Measurements from ENCODE around the gene INSL4. TPM values are rescaled to one million over a fixed set of nuclear protein-coding genes. Genes with fewer than 3 reads are reported as not detected.

Gene INSL4
- 1.0 TPM in 1 of 2 replicates, not detected in the other for total RNA-seq

DNA sequence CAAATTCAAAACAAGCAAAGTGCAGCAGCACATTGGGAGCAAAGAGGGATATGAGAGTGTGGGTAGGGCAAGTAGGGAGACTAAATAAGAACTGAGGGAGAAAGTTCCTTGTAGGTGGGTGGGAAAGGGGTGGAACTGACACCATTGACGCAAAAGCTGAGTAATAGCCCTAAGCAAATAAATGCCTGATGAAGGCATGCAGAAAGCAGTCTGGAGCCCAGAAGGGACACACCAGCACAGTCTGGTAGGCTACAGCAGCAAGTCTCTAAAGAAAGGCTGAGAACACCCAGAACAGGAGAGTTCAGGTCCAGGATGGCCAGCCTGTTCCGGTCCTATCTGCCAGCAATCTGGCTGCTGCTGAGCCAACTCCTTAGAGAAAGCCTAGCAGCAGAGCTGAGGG, at the start of gene INSL4:
TSS of gene INSL4 (plus strand) at position 208 of the 400 bp plus-strand sequence. CDS start at position 313, 105 bp downstream.

DNA sequence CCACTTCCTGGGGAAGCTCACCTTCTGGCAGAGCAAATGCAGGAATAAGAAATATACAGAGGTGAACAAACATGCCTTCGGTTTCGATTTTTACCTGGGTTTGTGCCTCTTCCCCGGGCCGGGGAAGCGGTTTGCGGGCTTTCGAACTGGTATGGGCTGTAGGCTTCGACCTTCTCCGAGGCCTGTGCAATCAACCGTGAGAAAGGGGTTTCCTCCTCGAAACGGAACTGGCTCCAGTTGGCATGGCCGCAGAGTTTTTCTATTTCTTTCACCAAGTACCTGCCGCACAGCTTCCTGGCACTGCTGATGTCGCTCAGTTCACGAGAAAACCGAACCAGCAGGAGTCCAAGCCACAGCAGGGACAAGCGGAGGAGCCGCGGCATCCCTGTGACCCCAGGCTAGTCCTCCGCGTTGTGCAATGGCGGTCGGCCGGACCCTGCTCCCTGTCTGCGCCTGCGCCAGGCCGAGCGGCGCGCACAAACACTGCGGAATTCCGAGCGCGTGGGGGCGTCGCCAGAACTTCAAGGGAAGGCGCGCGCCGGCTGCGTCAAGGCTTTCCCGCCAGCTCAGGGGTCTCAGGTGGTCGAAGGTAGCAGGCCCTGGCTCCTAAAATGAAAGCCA, 45.9 kb upstream of the INSL4 start, which contains the start of gene INSL6:
TSS of gene INSL6 (minus strand) at position 420 of the 621 bp plus-strand sequence. CDS start at position 383, 37 bp downstream.

Other genes starting within 250 kb of the INSL4 start
- gene JAK2, start 246.1 kb upstream of the INSL4 start, total RNA-seq, result 7.7 and 9.3 TPM in 2 replicates
- not detected in 2 replicates for gene INSL6, start 45.8 kb upstream of the INSL4 start, total RNA-seq
- gene RLN2, start 73.3 kb downstream of the INSL4 start, total RNA-seq, result 0.56 and 1.3 TPM in 2 replicates
- 1.5 TPM in 1 of 2 replicates, not detected in the other for gene RLN1, start 108.5 kb downstream of the INSL4 start, total RNA-seq
- gene PLGRKT, start 206.5 kb downstream of the INSL4 start, total RNA-seq, result 30.5 and 32.8 TPM in 2 replicates
- 4.8 and 5.3 TPM in 2 replicates for gene CD274, start 219.1 kb downstream of the INSL4 start, total RNA-seq